Hematopoietic multipotent progenitor cell (in vitro differentiated cells): Measurements from ENCODE around the gene SELE. TPM values are rescaled to one million over a fixed set of nuclear protein-coding genes. Genes with fewer than 3 reads are reported as not detected.
"Not testable (repeated sequence)": the region's sequence is repeated elsewhere in the genome, so short reads cannot be mapped to it uniquely, and the experiment has no call there.

Source experiments
- DNase-seq, 3 donors: peaks; one replicate each; pipeline ENCODE4 v3.0.0-alpha.2; 2011 to 2015; ENCODE audit warnings: low read depth in 2 of 3, low spot score in 2 of 3
- total RNA-seq: library from RNA; depleted of rRNA; stranded (reverse); fragments of >200 nt; gene quantifications from one replicate; pipeline ENCODE4 v1.2.3, GENCODE V29; 2012

SELE gene
- total RNA-seq, 1 donor, result under 0.01 TPM

- DNase-seq, result no peak
These were observed 7.9 kb downstream of the SELE start for GRCh38 chr1:169725930-169726329.

DNA sequence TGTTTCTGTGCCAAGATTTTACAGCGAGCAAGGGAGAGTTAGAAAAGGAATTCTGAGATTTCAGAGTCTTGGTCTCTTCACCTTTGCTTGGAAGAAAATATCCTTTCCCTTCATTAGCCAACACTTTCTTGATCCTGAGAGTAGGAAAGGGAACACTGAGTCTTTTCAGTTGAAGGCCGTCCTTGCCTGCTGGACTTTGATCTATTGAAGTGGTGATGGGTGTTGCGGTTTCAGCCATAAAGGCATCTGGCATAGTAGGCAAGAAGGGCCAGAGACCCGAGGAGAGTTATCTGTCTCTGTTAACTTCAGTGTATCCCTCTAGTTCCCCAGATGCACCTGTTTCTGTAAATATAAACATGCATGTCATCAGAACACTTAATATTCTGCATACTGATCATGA, 9.7 kb downstream of the SELE start:
- DNase-seq, result no peak

GRCh38 chr1:169723763-169724162, 10.1 kb downstream of the SELE start:
- no peak for DNase-seq

DNA sequence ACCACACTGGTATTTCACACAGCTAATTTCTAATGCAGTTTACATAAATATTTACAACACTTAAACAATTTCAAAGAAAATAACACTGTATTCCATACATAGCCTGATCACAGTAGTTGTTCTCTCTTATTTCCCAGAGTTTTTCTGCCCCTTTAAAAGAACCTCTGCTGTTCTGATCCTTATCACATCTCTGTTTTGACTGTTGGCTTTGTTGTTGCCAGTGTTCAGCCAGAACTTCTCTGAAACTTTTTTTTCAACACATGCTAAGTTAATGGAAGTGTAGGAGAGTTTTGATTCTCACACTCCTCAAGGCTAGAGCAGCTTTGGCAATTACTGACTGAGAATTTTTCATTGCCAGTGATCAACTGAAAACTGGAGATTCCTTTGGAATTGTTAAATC, 11.1 kb downstream of the SELE start:
- DNase-seq, result no peak

DNA sequence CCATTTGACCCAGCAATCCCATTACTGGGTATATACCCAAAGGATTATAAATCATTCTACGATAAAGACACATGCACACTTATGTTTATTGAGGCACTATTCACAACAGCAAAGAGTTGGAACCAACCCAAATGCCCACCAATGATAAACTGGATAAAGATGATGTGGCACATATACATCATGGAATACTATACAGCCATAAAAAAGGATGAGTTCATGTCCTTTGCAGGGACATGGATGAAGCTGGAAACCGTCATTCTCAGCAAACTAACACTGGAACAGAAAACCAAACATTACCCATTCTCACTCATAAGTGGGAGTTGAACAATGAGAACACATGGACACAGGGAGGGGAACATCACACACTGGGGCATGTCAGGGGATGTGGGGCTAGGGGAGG, 18.8 kb downstream of the SELE start:
- DNase-seq, result not testable (repeated sequence)

DNA sequence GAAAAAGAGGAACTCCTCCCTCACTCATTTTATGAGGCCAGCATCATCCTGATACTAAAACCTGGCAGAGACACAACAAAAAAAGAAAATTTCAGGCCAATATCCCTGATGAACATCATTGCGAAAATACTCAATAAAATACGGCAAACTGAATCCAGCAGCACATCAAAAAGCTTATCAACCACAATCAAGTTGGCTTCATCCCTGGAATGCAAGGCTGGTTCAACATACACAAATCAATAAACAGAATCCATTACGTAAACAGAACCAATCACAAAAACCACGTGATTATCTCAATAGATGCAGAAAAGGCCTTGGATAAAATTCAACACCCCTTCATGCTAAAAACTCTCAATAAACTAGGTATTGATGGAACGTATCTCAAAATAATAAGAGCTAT, 20.8 kb downstream of the SELE start:
- DNase-seq, result not testable (repeated sequence)

- DNase-seq, result no peak
These were observed 21.6 kb downstream of the SELE start for GRCh38 chr1:169712309-169712631.

DNA sequence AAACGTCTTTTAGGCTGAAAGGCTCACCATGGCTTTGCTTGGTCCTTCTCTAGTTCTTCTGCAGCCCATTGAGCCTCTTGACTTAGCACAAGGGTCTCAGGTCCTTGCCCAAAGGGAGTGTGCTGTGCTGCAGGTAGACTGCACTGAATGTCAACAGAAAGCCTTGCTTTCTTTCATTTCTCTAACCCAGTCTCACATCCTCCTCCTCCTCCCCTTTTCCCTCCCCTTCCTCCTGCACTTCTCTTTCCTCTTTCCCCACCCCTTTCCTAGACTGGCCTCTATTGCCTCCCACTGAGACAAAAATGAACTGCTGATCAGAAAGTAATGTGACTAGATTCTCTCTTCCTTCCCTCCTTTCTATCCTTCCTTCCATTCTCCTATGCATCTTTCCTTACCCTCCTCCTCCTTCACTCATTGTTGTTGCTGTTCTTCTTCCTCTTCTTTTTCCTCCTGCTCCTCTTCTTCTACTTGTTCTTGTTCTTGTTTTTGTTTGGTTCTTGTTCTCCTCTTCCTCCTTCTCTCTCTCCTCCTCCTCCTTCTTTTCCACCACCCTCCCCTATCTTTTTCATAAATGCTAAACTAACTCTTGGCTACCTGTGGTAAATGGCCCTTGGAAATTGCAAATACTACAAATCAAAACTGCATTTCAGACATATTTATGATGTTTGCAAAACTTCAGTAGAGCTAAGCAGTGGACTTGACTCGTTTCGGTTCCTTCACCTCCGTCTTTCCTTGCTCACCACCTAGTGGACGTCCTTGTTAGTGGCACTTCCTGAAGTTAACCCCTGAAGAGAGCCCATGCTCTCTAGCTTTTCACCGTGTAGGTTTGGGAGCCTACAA, 22.2 kb downstream of the SELE start, which contains the start of gene SELL:
Gene SELL, minus strand, starts transcription at position 152 of the 840 bp plus-strand sequence. Its CDS starts 122 bp downstream, at position 30.
- peak; percentile 52 to 93 (median 83) for DNase-seq

DNA sequence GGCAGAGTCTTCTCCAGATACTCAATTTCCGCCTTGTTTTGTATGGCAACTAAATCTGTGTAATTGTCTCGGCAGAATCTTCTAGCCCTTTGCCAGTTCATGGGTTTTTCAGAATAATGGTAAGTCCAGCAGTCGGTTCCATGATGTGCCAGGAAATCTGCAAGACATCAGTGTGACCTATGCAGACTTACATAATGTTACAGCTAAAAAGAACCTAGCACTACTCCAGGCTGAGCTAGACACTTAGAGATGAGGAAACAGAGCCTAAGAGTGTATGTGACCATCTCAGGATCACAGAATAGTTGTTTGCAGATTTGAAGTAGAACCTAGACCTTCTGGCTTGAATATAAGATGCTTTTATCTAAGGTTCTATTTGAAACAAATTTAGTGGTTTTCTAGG, 25.2 kb downstream of the SELE start:
- DNase-seq, result no peak

DNA sequence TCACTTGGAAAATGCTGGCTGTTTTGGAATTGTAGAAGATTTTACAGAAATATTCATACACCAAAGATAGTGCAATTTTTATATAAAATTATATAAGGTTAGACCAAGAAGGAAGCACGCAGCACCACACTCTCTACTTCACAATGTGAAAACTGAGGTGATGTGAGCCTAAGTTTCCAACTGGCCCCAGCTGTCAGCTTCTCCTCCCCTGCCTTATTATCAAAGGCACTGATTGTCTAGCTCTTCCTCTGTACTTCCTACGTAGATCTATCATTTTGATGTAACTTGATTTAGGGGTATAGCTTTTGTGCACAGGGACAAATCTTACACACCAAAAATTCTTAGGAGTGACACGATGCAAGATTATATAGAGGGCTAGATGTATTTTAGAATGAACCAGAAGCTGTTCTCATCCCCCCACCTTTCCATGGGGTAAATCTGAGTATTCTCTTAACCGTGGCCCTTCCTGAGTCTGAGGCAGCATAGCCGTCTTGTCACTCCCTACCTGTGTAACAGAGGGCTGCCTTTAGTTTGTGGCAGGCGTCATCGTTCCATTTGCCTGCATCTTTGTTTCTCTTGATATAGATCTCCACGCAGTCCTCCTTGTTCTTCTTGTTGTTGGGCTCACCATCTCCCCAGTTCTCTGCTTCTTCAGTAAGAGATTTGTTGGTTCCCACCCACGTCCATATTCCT, 25.8 kb downstream of the SELE start:
- DNase-seq, result no peak

- DNase-seq, result no peak
These were observed 29.1 kb downstream of the SELE start for GRCh38 chr1:169704797-169705196.

GRCh38 chr1:169701261-169702005, 32.4 kb downstream of the SELE start:
- DNase-seq, result no peak

DNA sequence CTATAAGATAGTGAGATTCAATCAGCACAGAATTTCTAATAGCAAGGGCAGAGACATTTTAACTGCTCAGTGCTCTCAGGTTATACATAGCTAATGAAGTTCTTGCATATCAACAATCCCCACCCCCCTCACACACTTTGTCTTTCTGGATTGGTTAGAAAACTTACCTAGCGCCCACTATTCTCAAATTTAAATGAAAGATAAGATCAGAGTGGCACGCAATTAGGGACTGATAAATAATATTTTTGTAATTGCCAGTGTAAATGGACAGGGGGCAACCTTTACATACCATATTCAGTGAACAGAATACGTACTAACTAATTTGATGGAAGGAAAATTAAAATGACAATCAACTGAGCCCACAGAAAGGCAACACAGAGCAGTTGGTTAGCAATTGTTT, 34.2 kb downstream of the SELE start:
- no peak for DNase-seq

GRCh38 chr1:169698976-169699375, 34.9 kb downstream of the SELE start:
- peak in 2 of 3 donors; percentile 45 to 85 for DNase-seq

GRCh38 chr1:169697755-169698154, 36.1 kb downstream of the SELE start:
- no peak for DNase-seq

DNA sequence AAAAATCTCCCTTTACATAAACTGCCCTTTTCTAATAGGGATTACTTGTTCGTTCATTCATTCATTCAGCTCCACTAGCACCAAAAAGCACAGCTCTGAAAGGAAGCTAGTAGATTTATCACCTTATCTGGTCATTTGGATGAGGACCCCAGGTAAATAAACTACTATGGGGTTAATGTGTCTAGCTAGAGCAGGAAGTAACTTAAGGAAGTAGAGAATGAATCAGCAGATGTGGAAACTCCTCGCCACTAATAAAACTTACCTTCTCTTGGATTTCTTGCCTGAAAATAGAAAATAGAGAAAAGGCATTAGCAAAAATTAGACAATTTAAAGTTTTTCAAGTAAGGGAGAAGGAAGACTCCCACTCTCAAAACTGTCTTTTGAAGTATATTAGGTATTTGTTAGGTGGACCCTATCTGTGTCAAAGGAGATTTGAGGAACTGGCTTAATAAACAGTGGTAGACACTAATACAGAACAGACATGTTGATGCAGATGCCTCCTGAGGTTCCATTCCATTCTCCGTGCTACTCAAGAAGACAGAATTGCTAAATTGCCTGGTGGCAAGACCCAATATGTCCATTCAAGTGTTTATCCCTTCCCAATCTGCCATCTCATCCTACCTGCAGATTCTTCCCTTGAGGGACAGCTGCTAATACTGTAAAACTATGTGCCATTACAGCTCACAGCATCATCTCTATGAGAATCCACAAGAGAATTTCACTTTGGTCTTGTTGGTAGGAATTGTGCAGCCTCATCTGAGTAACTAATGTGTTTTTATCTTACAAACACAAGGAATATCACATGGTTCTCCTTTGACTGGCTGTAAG, 37.4 kb downstream of the SELE start:
- DNase-seq, result peak in 1 of 3 donors; percentile 37

GRCh38 chr1:169694304-169695075, 39.4 kb downstream of the SELE start:
- peak in 2 of 3 donors; percentile 67 to 93 for DNase-seq

GRCh38 chr1:169692756-169693460, 41.0 kb downstream of the SELE start:
- DNase-seq, result peak in 1 of 3 donors; percentile 68

DNA sequence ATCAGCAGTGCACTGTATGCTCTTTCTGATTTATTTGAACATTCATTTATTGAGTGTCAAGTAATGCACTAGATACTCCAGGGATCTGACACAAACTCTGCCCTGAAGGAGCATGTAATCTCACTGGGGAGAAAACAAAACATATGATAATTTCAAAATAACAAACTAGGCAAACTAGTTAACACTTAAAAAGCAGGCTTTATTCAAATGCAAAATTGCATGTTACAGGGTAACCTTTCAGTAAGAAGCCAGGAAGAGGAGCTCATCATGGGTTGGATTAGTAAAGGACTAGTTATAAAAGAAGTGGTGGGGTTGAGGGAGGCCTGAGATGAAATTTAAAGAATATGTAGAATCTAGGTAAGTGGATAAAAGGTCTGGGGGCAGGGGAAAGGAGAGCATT, 43.4 kb downstream of the SELE start:
- DNase-seq, result no peak
